ENCODE results near the gene OTULIN.

DNA sequence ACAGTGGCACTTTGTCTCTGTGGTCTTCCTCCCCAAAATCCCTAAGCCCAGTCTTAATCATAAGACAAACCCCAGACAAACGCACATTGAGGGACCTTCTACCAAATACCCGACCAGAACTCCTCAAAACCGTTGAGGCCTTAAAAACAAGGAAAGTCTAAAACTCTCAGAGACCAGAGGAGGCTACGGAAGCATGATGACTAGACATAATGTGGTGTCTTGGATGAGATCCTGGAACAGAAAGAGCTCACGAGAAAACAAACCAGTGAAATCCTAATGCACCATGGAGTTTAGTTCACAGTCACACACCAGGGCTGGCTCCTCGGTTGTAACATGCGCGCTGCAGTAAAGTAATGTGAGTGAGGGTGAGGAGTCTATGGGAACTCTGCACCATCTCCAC lies 58.4 kb downstream of the OTULIN start:
- TF ChIP-seq, protein P1, sequence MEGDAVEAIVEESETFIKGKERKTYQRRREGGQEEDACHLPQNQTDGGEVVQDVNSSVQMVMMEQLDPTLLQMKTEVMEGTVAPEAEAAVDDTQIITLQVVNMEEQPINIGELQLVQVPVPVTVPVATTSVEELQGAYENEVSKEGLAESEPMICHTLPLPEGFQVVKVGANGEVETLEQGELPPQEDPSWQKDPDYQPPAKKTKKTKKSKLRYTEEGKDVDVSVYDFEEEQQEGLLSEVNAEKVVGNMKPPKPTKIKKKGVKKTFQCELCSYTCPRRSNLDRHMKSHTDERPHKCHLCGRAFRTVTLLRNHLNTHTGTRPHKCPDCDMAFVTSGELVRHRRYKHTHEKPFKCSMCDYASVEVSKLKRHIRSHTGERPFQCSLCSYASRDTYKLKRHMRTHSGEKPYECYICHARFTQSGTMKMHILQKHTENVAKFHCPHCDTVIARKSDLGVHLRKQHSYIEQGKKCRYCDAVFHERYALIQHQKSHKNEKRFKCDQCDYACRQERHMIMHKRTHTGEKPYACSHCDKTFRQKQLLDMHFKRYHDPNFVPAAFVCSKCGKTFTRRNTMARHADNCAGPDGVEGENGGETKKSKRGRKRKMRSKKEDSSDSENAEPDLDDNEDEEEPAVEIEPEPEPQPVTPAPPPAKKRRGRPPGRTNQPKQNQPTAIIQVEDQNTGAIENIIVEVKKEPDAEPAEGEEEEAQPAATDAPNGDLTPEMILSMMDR (conservative IDR thresholded peaks at IDR 0.05; ENCODE audit: low read depth in 2 of 2), result no peak
- TF ChIP-seq EZH2phosphoT487 (IDR thresholded peaks at IDR 0.05; ENCODE audit: unreplicated experiment) (no peak), POLR2AphosphoS5 (IDR thresholded peaks at IDR 0.05; ENCODE audit: low read depth) (no peak), EZH2 (IDR thresholded peaks at IDR 0.05; ENCODE audit: low read depth, unreplicated experiment) (no peak), CREB1 (CRISPR knock-in tag; IDR thresholded peaks at IDR 0.05; ENCODE audit: low read depth) (no peak), ZNF114 (CRISPR knock-in tag; IDR thresholded peaks at IDR 0.05) (no peak), STAT1 (IDR thresholded peaks at IDR 0.05; ENCODE audit: unreplicated experiment) (no peak), JUNB (IDR thresholded peaks at IDR 0.05; ENCODE audit: unreplicated experiment) (no peak), ZNF331 (CRISPR knock-in tag; IDR thresholded peaks at IDR 0.05; ENCODE audit: low read depth) (no peak), NANOG (IDR thresholded peaks at IDR 0.05; ENCODE audit: borderline replicate concordance) (no peak)
- TF ChIP-seq, protein P2, sequence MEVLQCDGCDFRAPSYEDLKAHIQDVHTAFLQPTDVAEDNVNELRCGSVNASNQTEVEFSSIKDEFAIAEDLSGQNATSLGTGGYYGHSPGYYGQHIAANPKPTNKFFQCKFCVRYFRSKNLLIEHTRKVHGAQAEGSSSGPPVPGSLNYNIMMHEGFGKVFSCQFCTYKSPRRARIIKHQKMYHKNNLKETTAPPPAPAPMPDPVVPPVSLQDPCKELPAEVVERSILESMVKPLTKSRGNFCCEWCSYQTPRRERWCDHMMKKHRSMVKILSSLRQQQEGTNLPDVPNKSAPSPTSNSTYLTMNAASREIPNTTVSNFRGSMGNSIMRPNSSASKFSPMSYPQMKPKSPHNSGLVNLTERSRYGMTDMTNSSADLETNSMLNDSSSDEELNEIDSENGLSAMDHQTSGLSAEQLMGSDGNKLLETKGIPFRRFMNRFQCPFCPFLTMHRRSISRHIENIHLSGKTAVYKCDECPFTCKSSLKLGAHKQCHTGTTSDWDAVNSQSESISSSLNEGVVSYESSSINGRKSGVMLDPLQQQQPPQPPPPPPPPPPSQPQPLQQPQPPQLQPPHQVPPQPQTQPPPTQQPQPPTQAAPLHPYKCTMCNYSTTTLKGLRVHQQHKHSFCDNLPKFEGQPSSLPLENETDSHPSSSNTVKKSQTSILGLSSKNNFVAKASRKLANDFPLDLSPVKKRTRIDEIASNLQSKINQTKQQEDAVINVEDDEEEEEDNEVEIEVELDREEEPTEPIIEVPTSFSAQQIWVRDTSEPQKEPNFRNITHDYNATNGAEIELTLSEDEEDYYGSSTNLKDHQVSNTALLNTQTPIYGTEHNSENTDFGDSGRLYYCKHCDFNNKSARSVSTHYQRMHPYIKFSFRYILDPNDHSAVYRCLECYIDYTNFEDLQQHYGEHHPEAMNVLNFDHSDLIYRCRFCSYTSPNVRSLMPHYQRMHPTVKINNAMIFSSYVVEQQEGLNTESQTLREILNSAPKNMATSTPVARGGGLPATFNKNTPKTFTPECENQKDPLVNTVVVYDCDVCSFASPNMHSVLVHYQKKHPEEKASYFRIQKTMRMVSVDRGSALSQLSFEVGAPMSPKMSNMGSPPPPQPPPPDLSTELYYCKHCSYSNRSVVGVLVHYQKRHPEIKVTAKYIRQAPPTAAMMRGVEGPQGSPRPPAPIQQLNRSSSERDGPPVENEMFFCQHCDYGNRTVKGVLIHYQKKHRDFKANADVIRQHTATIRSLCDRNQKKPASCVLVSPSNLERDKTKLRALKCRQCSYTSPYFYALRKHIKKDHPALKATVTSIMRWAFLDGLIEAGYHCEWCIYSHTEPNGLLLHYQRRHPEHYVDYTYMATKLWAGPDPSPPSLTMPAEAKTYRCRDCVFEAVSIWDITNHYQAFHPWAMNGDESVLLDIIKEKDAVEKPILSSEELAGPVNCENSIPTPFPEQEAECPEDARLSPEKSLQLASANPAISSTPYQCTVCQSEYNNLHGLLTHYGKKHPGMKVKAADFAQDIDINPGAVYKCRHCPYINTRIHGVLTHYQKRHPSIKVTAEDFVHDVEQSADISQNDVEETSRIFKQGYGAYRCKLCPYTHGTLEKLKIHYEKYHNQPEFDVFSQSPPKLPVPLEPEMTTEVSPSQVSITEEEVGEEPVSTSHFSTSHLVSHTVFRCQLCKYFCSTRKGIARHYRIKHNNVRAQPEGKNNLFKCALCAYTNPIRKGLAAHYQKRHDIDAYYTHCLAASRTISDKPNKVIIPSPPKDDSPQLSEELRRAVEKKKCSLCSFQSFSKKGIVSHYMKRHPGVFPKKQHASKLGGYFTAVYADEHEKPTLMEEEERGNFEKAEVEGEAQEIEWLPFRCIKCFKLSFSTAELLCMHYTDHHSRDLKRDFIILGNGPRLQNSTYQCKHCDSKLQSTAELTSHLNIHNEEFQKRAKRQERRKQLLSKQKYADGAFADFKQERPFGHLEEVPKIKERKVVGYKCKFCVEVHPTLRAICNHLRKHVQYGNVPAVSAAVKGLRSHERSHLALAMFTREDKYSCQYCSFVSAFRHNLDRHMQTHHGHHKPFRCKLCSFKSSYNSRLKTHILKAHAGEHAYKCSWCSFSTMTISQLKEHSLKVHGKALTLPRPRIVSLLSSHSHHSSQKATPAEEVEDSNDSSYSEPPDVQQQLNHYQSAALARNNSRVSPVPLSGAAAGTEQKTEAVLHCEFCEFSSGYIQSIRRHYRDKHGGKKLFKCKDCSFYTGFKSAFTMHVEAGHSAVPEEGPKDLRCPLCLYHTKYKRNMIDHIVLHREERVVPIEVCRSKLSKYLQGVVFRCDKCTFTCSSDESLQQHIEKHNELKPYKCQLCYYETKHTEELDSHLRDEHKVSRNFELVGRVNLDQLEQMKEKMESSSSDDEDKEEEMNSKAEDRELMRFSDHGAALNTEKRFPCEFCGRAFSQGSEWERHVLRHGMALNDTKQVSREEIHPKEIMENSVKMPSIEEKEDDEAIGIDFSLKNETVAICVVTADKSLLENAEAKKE (CRISPR knock-in tag; IDR thresholded peaks at IDR 0.05), result no peak
- TF ChIP-seq, protein P3, sequence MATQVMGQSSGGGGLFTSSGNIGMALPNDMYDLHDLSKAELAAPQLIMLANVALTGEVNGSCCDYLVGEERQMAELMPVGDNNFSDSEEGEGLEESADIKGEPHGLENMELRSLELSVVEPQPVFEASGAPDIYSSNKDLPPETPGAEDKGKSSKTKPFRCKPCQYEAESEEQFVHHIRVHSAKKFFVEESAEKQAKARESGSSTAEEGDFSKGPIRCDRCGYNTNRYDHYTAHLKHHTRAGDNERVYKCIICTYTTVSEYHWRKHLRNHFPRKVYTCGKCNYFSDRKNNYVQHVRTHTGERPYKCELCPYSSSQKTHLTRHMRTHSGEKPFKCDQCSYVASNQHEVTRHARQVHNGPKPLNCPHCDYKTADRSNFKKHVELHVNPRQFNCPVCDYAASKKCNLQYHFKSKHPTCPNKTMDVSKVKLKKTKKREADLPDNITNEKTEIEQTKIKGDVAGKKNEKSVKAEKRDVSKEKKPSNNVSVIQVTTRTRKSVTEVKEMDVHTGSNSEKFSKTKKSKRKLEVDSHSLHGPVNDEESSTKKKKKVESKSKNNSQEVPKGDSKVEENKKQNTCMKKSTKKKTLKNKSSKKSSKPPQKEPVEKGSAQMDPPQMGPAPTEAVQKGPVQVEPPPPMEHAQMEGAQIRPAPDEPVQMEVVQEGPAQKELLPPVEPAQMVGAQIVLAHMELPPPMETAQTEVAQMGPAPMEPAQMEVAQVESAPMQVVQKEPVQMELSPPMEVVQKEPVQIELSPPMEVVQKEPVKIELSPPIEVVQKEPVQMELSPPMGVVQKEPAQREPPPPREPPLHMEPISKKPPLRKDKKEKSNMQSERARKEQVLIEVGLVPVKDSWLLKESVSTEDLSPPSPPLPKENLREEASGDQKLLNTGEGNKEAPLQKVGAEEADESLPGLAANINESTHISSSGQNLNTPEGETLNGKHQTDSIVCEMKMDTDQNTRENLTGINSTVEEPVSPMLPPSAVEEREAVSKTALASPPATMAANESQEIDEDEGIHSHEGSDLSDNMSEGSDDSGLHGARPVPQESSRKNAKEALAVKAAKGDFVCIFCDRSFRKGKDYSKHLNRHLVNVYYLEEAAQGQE (IDR thresholded peaks at IDR 0.05; ENCODE audit: unreplicated experiment), result no peak
- TF ChIP-seq, protein P4, sequence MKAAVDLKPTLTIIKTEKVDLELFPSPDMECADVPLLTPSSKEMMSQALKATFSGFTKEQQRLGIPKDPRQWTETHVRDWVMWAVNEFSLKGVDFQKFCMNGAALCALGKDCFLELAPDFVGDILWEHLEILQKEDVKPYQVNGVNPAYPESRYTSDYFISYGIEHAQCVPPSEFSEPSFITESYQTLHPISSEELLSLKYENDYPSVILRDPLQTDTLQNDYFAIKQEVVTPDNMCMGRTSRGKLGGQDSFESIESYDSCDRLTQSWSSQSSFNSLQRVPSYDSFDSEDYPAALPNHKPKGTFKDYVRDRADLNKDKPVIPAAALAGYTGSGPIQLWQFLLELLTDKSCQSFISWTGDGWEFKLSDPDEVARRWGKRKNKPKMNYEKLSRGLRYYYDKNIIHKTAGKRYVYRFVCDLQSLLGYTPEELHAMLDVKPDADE (IDR thresholded peaks at IDR 0.05), result no peak

Measured in GM23338 (cell line).